ENCODE measurements around the gene CCDC198.

- TF ChIP-seq CTCF (IDR thresholded peaks at IDR 0.05 in 8 of 11, conservative IDR thresholded peaks at IDR 0.05 in 3 of 11) (no peak), POLR2AphosphoS5 (IDR thresholded peaks at IDR 0.05) (no peak)
Observed at GRCh38 chr14:57482120-57482519, 11.5 kb downstream of the CCDC198 start.
